NT2/D1 (cell line): ENCODE results near the gene INKA1.

Experiments used
- DNase-seq: peaks from one replicate; pipeline ENCODE4 v3.0.0-alpha.2; 2011; ENCODE audit warnings: low read depth, low spot score
- H3K27me3 ChIP-seq: 2 replicates; pipeline ENCODE4 v1.6.0; 2011; ENCODE audit warnings: mild to moderate bottlenecking; ENCODE audit not compliant: insufficient read length, insufficient read depth
- H3K36me3 ChIP-seq: 2 replicates; pipeline ENCODE4 v1.6.1; 2011; ENCODE audit warnings: mild to moderate bottlenecking, low read length, mixed read lengths; ENCODE audit not compliant: insufficient read depth, insufficient read length
- H3K4me1 ChIP-seq: 2 replicates; pipeline ENCODE4 v1.5.1; 2011; ENCODE audit not compliant: insufficient read depth, insufficient read length
- H3K4me3 ChIP-seq: 2 replicates; pipeline ENCODE4 v1.5.1; 2011; ENCODE audit warnings: low read depth; ENCODE audit not compliant: insufficient read length
- H3K9ac ChIP-seq: 2 replicates; pipeline ENCODE4 v1.6.0; 2011; ENCODE audit warnings: low read depth; ENCODE audit not compliant: insufficient read length
- H3K9me3 ChIP-seq: 2 replicates; pipeline ENCODE4 v1.5.1; 2011; ENCODE audit warnings: mild to moderate bottlenecking, low read length; ENCODE audit not compliant: insufficient read depth
- SUZ12 ChIP-seq: IDR thresholded peaks from 2 replicates; pipeline ENCODE4 v1.6.1; 2011; ENCODE audit not compliant: insufficient read length, insufficient read depth; ENCODE audit errors: extremely low read depth
- YY1 ChIP-seq: IDR thresholded peaks from 2 replicates; pipeline ENCODE4 v1.6.1; 2011; ENCODE audit not compliant: insufficient read length, insufficient read depth
- ZNF274 ChIP-seq: IDR thresholded peaks from 2 replicates; pipeline ENCODE4 v1.6.1; 2011; ENCODE audit warnings: mild to moderate bottlenecking, low read depth, low read length

The INKA1 gene

GRCh38 chr3:49826016-49826415 lies 23.0 kb downstream of the INKA1 start:
- TF ChIP-seq YY1 (no peak), SUZ12 (no peak), ZNF274 (no peak)
- H3K27me3 ChIP-seq: no peaks in the 10 kb centered on the region
- no peaks in the 10 kb centered on the region for H3K4me1 ChIP-seq
- H3K4me3 ChIP-seq: no peak overlapping the region
- H3K36me3 ChIP-seq: peaks cover 34% of the 10 kb centered on the region
- DNase-seq: no peak
- H3K9ac ChIP-seq: no peak overlapping the region
- no peaks in the 10 kb centered on the region for H3K9me3 ChIP-seq

GRCh38 chr3:49831341-49831740 lies 28.3 kb downstream of the INKA1 start:
- Histone ChIP-seq H3K27me3 (no peaks in the 10 kb centered on the region), H3K36me3 (peaks cover 69% of the 10 kb centered on the region), H3K9me3 (no peaks in the 10 kb centered on the region), H3K4me3 (no peak overlapping the region), H3K9ac (no peak overlapping the region), H3K4me1 (no peaks in the 10 kb centered on the region)
- DNase-seq: no peak
- no peak for TF ChIP-seq SUZ12
- no peak for TF ChIP-seq YY1
- no peak for TF ChIP-seq ZNF274

- Histone ChIP-seq H3K27me3 (no peaks in the 10 kb centered on the region), H3K4me3 (no peak overlapping the region), H3K9me3 (no peaks in the 10 kb centered on the region), H3K36me3 (peaks cover 80% of the 10 kb centered on the region), H3K9ac (peak overlapping the region; percentile 11), H3K4me1 (peaks cover 8% of the 10 kb centered on the region)
- TF ChIP-seq SUZ12 (no peak), ZNF274 (no peak), YY1 (no peak)
- DNase-seq: peak; percentile 42
These were observed 36.2 kb downstream of the INKA1 start for GRCh38 chr3:49839193-49839809.

- peaks cover 84% of the 10 kb centered on the region for H3K36me3 ChIP-seq
- peaks cover 8% of the 10 kb centered on the region for H3K4me1 ChIP-seq
- H3K4me3 ChIP-seq: no peak overlapping the region
- H3K27me3 ChIP-seq: no peaks in the 10 kb centered on the region
- no peak overlapping the region for H3K9ac ChIP-seq
- TF ChIP-seq YY1: no peak
- TF ChIP-seq SUZ12: no peak
- no peak for TF ChIP-seq ZNF274
- no peaks in the 10 kb centered on the region for H3K9me3 ChIP-seq
- DNase-seq: no peak
These were observed 37.3 kb downstream of the INKA1 start for GRCh38 chr3:49840388-49840787.

GRCh38 chr3:49841126-49841696 lies 38.1 kb downstream of the INKA1 start:
- Histone ChIP-seq H3K36me3 (peaks cover 90% of the 10 kb centered on the region), H3K9ac (no peak overlapping the region), H3K4me3 (no peak overlapping the region), H3K4me1 (peaks cover 8% of the 10 kb centered on the region), H3K27me3 (no peaks in the 10 kb centered on the region), H3K9me3 (no peaks in the 10 kb centered on the region)
- peak; percentile 32 for DNase-seq
- TF ChIP-seq YY1 (no peak), ZNF274 (no peak), SUZ12 (no peak)

- peaks cover 8% of the 10 kb centered on the region for H3K4me1 ChIP-seq
- no peaks in the 10 kb centered on the region for H3K27me3 ChIP-seq
- no peaks in the 10 kb centered on the region for H3K9me3 ChIP-seq
- no peak overlapping the region for H3K4me3 ChIP-seq
- no peak overlapping the region for H3K9ac ChIP-seq
- TF ChIP-seq ZNF274 (no peak), SUZ12 (no peak), YY1 (no peak)
- H3K36me3 ChIP-seq: peaks cover 89% of the 10 kb centered on the region
- DNase-seq: no peak
These were observed 38.7 kb downstream of the INKA1 start for GRCh38 chr3:49841806-49842205.

GRCh38 chr3:49842843-49843517 lies 39.9 kb downstream of the INKA1 start:
- H3K36me3 ChIP-seq: peaks cover 88% of the 10 kb centered on the region
- no peak overlapping the region for H3K4me3 ChIP-seq
- H3K4me1 ChIP-seq: peaks cover 8% of the 10 kb centered on the region
- DNase-seq: no peak
- no peaks in the 10 kb centered on the region for H3K9me3 ChIP-seq
- H3K9ac ChIP-seq: no peak overlapping the region
- TF ChIP-seq SUZ12 (no peak), YY1 (no peak), ZNF274 (no peak)
- H3K27me3 ChIP-seq: no peaks in the 10 kb centered on the region
